GM12891 (cell line): ENCODE results near the gene UNCX.

Experiments used
- POLR2A ChIP-seq: IDR thresholded peaks from 2 replicates; pipeline ENCODE4 v1.6.1; 2011; ENCODE audit warnings: low read depth, low read length, control low read depth
- POLR2AphosphoS5 ChIP-seq: IDR thresholded peaks from 2 replicates; pipeline ENCODE4 v1.6.1; 2011; ENCODE audit warnings: low read depth, low read length, control low read depth
- SPI1 ChIP-seq: IDR thresholded peaks from 2 replicates; pipeline ENCODE4 v1.6.1; 2011; ENCODE audit warnings: low read depth, low read length, control low read depth
- TAF1 ChIP-seq: IDR thresholded peaks from 2 replicates; pipeline ENCODE4 v1.6.1; 2011; ENCODE audit warnings: low read depth, low read length, control low read depth

DNA sequence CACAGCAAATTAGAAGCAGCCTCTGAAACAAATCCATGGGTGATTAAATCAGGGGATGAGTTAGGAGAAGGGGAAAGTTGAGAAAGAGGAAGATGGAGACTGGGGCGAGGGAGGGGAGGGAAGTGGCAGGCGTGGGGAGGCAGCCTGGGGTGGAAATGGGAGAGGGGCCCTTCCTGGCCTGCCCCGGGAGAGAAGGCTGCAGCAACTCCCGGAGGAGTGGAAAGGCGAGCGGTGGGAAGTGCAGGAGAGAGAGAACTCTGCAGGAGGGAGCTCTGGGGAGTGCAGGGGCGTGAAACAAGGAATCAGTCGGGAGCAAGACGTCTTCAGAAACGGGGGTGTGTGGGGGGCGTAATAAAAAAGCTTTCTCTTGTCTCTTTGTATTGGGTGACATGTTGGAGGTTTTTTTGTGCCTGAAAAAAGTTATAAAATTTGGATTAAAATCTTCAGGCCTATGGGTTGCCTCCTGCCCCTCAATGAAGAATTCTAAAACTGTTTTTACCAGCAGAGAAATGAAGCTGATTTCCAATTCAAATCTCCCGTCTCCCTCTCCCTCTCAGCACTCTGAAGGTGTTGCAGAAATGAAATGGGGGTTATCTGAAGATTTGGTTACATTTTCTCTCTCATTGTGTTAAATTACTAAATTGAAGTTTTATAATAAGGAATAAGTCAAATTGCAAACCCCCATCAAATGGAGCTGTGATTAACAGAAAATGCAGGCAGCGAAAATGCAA, 4.7 kb upstream of the UNCX start:
- no peak for TF ChIP-seq POLR2A
- TF ChIP-seq POLR2AphosphoS5, result no peak
- TF ChIP-seq TAF1, result no peak
- TF ChIP-seq SPI1, result no peak
